ENCODE results near the gene MARCO. TPM values are rescaled to one million over a fixed set of nuclear protein-coding genes. Genes with fewer than 3 reads are reported as not detected.

The MARCO gene
- total RNA-seq, 1 experiment from 2014 or later = not detected

GRCh38 chr2:118929059-118929458, 12.9 kb upstream of the MARCO start:
- no peak for DNase-seq
- Mint-ChIP-seq H3K27me3 (ENCODE audit: unreplicated experiment) (peaks cover 71% of the 10 kb centered on the region), H3K4me3 (ENCODE audit: low read depth, unreplicated experiment) (no peak overlapping the region), H3K9me3 (ENCODE audit: low read depth, unreplicated experiment) (peaks cover 7% of the 10 kb centered on the region), H3K36me3 (ENCODE audit: insufficient read depth, unreplicated experiment) (no peaks in the 10 kb centered on the region), H3K4me1 (ENCODE audit: low read depth, unreplicated experiment) (no peaks in the 10 kb centered on the region), H3K27ac (ENCODE audit: unreplicated experiment) (no peak overlapping the region)
- intact Hi-C loops (cut with micrococcal nuclease; ENCODE audit: unreplicated experiment) = no loop called here
- BruUV-seq (replicated peaks) = no TSS peak
- CTCF ChIA-PET = no interaction called here
- TF ChIP-seq, protein P1, sequence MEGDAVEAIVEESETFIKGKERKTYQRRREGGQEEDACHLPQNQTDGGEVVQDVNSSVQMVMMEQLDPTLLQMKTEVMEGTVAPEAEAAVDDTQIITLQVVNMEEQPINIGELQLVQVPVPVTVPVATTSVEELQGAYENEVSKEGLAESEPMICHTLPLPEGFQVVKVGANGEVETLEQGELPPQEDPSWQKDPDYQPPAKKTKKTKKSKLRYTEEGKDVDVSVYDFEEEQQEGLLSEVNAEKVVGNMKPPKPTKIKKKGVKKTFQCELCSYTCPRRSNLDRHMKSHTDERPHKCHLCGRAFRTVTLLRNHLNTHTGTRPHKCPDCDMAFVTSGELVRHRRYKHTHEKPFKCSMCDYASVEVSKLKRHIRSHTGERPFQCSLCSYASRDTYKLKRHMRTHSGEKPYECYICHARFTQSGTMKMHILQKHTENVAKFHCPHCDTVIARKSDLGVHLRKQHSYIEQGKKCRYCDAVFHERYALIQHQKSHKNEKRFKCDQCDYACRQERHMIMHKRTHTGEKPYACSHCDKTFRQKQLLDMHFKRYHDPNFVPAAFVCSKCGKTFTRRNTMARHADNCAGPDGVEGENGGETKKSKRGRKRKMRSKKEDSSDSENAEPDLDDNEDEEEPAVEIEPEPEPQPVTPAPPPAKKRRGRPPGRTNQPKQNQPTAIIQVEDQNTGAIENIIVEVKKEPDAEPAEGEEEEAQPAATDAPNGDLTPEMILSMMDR (IDR thresholded peaks at IDR 0.05; ENCODE audit: unreplicated experiment) = no peak

- BruUV-seq (replicated peaks) = no TSS peak
- no peak for DNase-seq
- TF ChIP-seq, protein P1 (IDR thresholded peaks at IDR 0.05; ENCODE audit: unreplicated experiment) = no peak
- Mint-ChIP-seq H3K4me3 (ENCODE audit: low read depth, unreplicated experiment) (no peak overlapping the region), H3K27me3 (ENCODE audit: unreplicated experiment) (peaks cover 46% of the 10 kb centered on the region), H3K36me3 (ENCODE audit: insufficient read depth, unreplicated experiment) (no peaks in the 10 kb centered on the region), H3K27ac (ENCODE audit: unreplicated experiment) (no peak overlapping the region), H3K4me1 (ENCODE audit: low read depth, unreplicated experiment) (no peaks in the 10 kb centered on the region), H3K9me3 (ENCODE audit: low read depth, unreplicated experiment) (peaks cover 7% of the 10 kb centered on the region)
- CTCF ChIA-PET = no interaction called here
- intact Hi-C loops (cut with micrococcal nuclease; ENCODE audit: unreplicated experiment) = no loop called here
These were observed 9.0 kb upstream of the MARCO start for GRCh38 chr2:118932949-118933348.

DNA sequence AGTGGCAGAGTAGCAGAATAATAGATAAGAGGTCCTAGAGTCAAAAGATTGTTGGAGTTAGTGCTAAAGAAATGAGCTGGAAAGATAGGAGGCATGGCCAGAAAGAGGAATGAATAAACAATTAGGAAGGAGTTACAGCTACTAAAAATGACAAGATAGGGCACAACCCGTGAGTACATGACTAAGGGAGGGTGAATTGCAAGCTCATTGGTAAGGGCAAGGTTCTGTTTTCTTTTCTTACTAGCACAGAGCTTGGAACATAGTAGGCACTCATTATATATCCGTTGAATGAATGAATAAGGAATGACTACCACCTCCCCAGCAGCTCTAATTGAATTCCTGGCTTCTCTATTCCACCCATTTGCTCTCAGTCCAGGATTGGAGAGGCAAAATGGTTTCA, 5.7 kb upstream of the MARCO start:
- CTCF ChIA-PET = interaction anchor here (0.8 kb wide), 1 partner anchor 54 kb away, joined by 3 read pairs; no protein-coding TSS in a partner anchor
- peaks cover 27% of the 10 kb centered on the region for H3K27me3 Mint-ChIP-seq (ENCODE audit: unreplicated experiment)
- no peaks in the 10 kb centered on the region for H3K4me1 Mint-ChIP-seq (ENCODE audit: low read depth, unreplicated experiment)
- peaks cover 7% of the 10 kb centered on the region for H3K9me3 Mint-ChIP-seq (ENCODE audit: low read depth, unreplicated experiment)
- H3K36me3 Mint-ChIP-seq (ENCODE audit: insufficient read depth, unreplicated experiment) = no peaks in the 10 kb centered on the region
- TF ChIP-seq, protein P1 (IDR thresholded peaks at IDR 0.05; ENCODE audit: unreplicated experiment) = no peak
- intact Hi-C loops (cut with micrococcal nuclease; ENCODE audit: unreplicated experiment) = no loop called here
- H3K27ac Mint-ChIP-seq (ENCODE audit: unreplicated experiment) = no peak overlapping the region
- no peak overlapping the region for H3K4me3 Mint-ChIP-seq (ENCODE audit: low read depth, unreplicated experiment)
- BruUV-seq (replicated peaks) = no TSS peak
- no peak for DNase-seq

GRCh38 chr2:118936936-118937335, 5.1 kb upstream of the MARCO start:
- Mint-ChIP-seq H3K36me3 (ENCODE audit: insufficient read depth, unreplicated experiment) (no peaks in the 10 kb centered on the region), H3K27me3 (ENCODE audit: unreplicated experiment) (peaks cover 32% of the 10 kb centered on the region), H3K27ac (ENCODE audit: unreplicated experiment) (no peak overlapping the region), H3K9me3 (ENCODE audit: low read depth, unreplicated experiment) (peaks cover 7% of the 10 kb centered on the region), H3K4me1 (ENCODE audit: low read depth, unreplicated experiment) (no peaks in the 10 kb centered on the region), H3K4me3 (ENCODE audit: low read depth, unreplicated experiment) (no peak overlapping the region)
- CTCF ChIA-PET = interaction anchor here (0.8 kb wide), 1 partner anchor 54 kb away, joined by 3 read pairs; no protein-coding TSS in a partner anchor
- no TSS peak for BruUV-seq (replicated peaks)
- intact Hi-C loops (cut with micrococcal nuclease; ENCODE audit: unreplicated experiment) = no loop called here
- TF ChIP-seq, protein P1 (IDR thresholded peaks at IDR 0.05; ENCODE audit: unreplicated experiment) = no peak
- DNase-seq = no peak

All from Calu3 (cell line).